GM11168 (cell line): ENCODE data around the gene RASGRF2.

Experiments
- in situ Hi-C: fragments of 300-500 bp; cut with MboI; formaldehyde crosslinking; loops from one replicate; pipeline ENCODE4 v1.12.0; 2022; ENCODE audit warnings: low sequenced_read_pairs; ENCODE audit not compliant: unreplicated experiment

RASGRF2 gene, protein sequence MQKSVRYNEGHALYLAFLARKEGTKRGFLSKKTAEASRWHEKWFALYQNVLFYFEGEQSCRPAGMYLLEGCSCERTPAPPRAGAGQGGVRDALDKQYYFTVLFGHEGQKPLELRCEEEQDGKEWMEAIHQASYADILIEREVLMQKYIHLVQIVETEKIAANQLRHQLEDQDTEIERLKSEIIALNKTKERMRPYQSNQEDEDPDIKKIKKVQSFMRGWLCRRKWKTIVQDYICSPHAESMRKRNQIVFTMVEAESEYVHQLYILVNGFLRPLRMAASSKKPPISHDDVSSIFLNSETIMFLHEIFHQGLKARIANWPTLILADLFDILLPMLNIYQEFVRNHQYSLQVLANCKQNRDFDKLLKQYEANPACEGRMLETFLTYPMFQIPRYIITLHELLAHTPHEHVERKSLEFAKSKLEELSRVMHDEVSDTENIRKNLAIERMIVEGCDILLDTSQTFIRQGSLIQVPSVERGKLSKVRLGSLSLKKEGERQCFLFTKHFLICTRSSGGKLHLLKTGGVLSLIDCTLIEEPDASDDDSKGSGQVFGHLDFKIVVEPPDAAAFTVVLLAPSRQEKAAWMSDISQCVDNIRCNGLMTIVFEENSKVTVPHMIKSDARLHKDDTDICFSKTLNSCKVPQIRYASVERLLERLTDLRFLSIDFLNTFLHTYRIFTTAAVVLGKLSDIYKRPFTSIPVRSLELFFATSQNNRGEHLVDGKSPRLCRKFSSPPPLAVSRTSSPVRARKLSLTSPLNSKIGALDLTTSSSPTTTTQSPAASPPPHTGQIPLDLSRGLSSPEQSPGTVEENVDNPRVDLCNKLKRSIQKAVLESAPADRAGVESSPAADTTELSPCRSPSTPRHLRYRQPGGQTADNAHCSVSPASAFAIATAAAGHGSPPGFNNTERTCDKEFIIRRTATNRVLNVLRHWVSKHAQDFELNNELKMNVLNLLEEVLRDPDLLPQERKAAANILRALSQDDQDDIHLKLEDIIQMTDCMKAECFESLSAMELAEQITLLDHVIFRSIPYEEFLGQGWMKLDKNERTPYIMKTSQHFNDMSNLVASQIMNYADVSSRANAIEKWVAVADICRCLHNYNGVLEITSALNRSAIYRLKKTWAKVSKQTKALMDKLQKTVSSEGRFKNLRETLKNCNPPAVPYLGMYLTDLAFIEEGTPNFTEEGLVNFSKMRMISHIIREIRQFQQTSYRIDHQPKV (N-terminal part only)

DNA sequence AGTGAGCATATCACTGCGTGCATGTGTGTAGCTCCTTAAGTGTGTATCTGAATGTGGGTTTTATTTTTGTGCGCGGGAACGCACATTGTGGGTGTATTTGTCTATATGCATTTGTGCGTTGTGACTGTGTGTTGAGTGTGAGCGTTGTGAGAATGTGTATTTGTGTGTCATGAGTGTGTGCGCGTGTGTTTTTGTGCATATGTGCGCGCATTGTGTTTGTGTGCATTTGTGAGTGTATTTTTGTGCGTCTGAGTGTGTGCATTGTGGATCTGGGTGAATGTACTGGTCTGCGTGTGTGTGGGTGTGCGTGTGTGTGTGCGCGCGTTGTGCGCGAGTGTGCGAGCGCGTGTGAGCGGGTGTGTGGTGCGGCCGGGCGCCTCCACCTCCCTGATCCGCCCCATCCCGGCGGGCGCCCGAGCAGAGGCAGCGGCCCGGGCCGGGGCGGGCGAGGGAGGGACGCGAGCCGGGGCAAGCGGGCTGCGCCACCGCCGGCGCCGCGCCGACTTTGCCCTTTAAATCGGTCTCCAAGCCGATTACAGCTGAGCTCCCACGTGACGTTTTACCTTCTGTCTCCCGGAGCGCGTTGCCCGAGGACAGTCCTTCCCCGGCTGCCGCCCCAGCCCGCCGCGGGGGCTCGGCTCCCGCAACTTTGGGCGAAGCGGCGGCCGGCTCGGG, at the start of gene RASGRF2:
TSS of gene RASGRF2 (plus strand) at position 596 of the 675 bp plus-strand sequence. CDS start 376 bp downstream, outside the sequence.
- in situ Hi-C loops, result no loop called here

DNA sequence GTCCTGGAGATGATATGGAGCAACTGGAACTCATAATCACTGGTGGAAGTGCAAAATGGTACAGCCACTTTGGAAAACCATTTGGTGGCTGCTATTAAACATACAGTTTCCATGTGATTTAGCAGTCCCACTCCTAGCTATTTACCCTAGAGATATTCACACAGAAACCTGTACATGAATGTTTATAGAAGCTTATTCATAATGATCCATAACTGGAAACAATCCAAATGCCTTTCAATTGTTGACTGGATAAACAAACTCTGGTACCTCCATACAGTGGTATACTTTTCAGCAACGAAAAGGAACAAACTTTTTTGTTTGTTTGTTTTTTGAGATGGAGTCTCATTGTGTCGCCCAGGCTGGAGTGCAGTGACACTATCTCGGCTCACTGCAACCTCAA, 47.7 kb upstream of the RASGRF2 start:
- in situ Hi-C loops, result no loop called here

DNA sequence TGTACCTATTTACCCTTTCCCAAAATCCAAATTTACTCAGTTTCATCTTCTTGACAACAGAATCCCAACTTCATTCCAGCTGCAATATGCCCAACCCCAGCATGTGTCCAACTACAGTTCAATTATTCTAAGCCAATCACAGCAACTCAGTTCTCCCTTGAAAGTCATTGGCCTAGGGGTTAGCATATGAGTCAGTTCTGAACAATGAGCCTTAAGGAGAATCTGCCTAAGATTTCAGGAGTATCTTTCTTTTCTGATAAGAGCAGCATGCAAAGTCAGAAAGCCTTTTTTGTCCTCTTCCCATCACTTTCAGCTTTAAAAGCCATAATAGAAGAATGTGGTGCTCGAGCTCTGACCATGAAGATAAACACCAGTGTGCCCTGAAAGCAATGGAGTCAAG, 44.4 kb upstream of the RASGRF2 start:
- in situ Hi-C loops, result no loop called here

DNA sequence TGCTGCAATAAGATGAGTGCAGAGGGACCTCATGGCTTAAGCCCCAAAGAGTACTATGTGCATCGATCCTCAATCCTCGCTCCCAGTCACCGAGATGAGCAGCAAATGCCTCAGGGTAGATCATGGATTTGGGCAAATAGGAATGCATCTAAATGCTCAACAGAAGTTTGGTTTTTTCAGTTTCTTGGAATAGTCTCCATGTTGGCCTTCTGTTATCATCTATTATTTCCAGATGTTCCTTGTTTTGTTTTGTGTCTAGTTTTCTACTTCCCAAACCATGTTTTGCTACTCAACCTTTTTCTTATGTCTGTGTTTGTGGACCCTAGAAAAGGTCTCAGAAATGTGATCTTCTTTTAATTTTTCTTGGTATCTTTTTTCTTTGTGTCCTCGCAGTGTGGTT, 43.5 kb upstream of the RASGRF2 start:
- in situ Hi-C loops, result no loop called here

- in situ Hi-C loops, result no loop called here
These were observed 42.5 kb upstream of the RASGRF2 start for GRCh38 chr5:80917631-80918030.

GRCh38 chr5:80919678-80920196, 40.4 kb upstream of the RASGRF2 start:
- in situ Hi-C loops, result no loop called here

GRCh38 chr5:80920333-80920732, 39.8 kb upstream of the RASGRF2 start:
- in situ Hi-C loops, result no loop called here

GRCh38 chr5:80921026-80921425, 39.1 kb upstream of the RASGRF2 start:
- in situ Hi-C loops, result no loop called here

DNA sequence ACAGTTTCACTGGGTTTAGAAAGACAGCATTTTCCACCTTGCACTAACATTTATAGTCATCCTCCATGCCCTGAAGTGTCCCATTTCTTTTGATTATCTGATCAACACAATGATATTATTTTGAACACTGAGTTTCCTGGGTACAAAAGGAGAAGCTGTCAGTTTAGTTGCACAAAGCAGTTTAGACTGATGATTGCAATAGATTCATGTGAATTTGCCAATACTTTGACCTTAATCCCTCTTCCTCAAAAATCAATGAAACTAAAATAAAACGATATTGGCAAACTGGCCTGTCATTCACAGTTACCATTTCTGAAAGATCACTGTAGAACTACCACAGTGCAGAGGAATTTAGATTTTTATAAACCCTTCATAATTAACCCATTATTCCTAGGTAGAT, 34.2 kb upstream of the RASGRF2 start:
- in situ Hi-C loops, result no loop called here

DNA sequence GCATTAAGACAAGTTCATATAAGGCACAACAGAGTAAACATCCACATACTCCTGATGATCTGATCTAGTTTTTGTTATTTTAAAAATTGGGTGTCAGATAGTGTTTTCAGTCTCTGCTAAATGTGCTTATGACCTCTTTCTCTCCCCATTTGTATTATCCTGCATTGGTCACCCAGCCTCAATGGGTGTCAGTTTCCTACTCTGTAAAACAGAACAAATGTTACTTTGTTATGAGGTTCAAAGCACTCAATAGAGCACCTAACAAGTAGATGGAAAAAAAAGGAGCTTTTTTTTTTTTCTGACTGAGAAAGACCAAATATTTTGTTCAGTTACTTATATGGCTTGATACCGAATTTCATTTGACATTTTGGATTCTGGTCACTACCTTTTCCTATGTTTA, 33.6 kb upstream of the RASGRF2 start:
- in situ Hi-C loops, result no loop called here

DNA sequence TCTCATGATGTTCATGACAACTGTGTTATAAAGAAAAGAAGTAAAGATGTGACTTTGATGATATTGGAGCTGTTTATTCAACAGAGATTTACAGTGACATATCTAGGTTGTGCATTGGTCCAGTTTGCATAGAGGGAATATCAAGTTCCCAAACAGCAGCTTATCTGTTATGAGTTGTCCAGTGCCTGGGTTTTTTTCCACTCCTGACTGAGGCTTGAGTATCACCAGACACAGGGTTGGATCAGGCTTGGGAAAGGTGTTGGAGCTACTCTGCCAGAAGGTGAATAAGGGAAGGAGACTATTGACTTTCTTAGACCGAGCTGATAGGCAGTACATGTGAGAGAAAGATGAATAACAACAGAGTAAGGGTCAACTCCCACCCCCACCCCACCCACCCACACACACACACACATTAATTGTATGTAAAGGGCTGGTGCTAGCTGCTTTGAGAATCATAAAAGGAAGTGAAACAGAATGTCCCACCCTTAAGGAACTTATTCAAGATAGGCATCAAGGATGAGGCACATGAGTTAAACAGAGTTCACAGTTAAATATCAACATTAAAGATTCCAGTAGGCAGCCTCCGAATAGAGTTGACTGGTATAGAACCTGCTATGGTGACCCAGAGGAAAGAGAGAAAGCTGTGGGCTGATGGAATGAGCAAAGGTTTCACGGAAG, 33.0 kb upstream of the RASGRF2 start:
- in situ Hi-C loops, result no loop called here

DNA sequence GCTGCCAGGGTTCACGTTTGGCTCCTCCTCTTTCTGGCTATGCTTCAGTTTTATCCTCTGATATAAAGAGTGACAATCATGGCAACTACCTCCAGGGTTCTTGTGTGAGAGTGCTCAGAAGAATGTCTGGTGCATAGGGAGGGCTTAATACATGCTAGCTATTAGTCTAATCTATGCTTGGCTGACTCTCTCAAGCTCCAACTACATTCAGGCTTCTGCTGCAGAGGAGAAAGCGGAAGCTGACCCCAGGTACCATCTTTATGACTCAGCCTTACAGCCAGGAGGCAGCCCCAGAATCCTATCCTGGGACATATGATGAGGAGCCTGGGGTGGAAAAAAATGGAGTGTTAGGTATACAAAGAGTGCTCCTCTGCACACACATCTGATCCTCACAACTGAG, 32.1 kb upstream of the RASGRF2 start:
- in situ Hi-C loops, result no loop called here

DNA sequence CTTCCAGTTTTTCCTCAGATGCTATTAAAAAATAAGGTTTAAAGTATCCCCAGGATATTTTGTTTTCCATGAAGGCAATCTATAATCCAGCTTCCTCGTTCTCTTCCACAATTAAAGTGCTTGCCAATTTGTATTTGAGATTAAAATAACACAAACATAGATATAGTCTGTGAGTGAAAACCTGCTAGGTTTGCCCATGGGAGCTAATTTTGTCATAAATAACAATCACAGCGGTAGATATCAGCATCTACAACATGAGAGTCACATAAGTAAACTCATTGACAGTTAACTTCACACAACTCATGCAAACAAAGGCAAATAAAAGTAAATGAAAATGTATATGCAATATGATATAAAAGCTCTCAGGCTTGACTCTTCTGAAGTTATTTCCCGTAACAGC, 29.2 kb upstream of the RASGRF2 start:
- in situ Hi-C loops, result no loop called here

- in situ Hi-C loops, result no loop called here
These were observed 28.8 kb upstream of the RASGRF2 start for GRCh38 chr5:80931411-80931810.

GRCh38 chr5:80933036-80933435, 27.1 kb upstream of the RASGRF2 start:
- in situ Hi-C loops, result no loop called here

DNA sequence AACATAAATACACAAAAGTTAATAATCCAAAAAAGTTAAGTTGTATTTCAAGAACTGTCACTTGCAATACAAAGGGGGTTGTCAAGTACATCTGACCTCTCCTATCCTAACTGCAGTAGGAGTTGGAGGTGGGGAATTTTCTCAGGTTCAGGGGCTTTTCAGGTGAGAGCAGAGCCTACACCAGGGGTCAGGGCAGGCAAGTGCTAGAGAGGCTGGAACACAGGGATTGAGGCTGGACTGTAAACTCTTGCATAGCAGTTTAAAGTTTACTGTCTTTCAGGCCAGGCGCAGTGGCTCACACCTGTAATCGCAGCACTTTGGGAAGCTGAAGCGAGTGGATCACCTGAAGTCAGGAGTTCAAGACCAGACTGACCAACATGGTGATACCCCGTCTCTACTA, 25.4 kb upstream of the RASGRF2 start:
- in situ Hi-C loops, result no loop called here

- in situ Hi-C loops, result no loop called here
These were observed 24.3 kb upstream of the RASGRF2 start for GRCh38 chr5:80935811-80936385.

DNA sequence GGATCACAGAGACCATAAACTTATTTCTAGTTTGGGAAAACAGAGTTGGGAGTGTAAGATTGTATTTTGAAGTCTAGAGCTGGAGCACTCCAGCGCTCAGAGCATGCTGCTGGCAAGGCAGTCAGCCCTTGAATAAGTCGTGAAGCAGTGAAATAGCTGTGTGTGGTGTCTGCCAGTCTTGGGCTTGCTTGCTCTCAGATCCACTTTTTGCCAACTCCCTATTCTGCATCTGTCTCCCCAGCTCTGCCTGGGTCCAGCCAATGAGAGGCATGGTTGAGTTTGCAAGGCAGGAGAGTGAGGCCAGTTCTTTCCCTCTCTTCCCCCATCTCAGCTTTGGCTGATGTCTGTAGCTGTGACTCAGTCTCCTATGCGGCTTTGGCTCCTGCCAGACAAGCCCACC, 23.3 kb upstream of the RASGRF2 start:
- in situ Hi-C loops, result no loop called here
